ENCODE data around the gene LOXHD1.

LOXHD1 gene

GRCh38 chr18:46475390-46475752 lies 181.6 kb downstream of the LOXHD1 start:
- H3K9ac ChIP-seq (ENCODE audit: low read length in 5 of 5): no peak overlapping the region
- H3K36me3 ChIP-seq (ENCODE audit: control insufficient read depth in 5 of 5, insufficient read depth in 5 of 5, low read length in 5 of 5): no peaks in the 10 kb centered on the region
- H3K27me3 ChIP-seq (ENCODE audit: control insufficient read depth in 5 of 5, insufficient read depth in 4 of 5, low read length in 5 of 5): peaks cover 0 to 2% (median 0%) of the 10 kb centered on the region in 5 donors
- no peaks in the 10 kb centered on the region for H3K9me3 ChIP-seq (ENCODE audit: control insufficient read depth in 5 of 5, low read length in 5 of 5)
- H3K4me1 ChIP-seq (ENCODE audit: control insufficient read depth in 5 of 5, insufficient read depth in 5 of 5, low read length in 5 of 5): peaks cover 0 to 4% (median under 1%) of the 10 kb centered on the region in 5 donors
- H3K4me3 ChIP-seq (ENCODE audit: low read depth in 1 of 5, low read length in 5 of 5): no peak overlapping the region
- no peak overlapping the region for H3K27ac ChIP-seq (ENCODE audit: low read depth, low read length)

DNA sequence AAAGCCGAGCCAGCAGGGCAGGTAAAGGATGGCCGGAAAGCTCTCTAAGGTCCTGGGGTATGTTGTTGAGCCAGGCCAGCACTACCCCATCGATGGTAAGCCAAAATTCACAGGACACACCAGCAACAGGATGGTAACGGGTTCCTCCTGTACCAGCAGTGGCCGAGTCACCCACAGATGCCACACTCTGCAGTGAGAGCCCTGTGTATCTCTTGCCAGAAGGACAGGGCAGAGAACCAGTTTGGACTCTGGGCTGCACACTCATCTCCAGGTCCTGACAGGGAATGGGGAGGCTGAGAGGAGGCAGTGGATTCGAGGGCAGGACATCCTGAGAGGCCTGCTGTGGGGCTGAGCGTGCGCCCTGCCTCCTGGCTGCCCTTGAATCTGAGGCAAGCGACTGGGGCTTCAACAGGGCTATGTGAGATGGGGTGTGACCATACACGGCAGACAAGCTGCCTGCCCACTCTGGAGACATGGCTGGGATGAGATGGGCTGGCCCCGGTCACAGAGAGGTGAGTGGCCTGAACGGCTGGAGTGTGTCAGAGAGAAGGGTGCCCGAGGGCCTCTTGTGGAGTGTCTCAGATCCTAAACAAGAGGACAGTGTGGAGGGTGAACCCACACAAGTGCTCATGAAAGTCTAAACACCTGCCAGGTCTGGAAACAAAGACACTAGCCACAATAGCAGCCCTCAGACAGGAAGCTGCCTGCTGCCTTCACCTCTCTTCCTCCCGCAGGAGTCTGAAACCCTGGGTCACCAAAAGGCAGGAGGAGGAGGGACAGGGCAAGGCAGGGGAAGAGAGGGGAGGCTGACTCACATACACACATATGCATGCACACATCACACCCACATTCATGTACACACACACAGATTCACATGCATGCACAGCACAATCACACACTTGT lies 182.3 kb downstream of the LOXHD1 start:
- Histone ChIP-seq H3K4me1 (ENCODE audit: control insufficient read depth in 5 of 5, insufficient read depth in 5 of 5, low read length in 5 of 5) (peaks cover 0 to 2% (median 0%) of the 10 kb centered on the region in 5 donors), H3K36me3 (ENCODE audit: control insufficient read depth in 5 of 5, insufficient read depth in 5 of 5, low read length in 5 of 5) (no peaks in the 10 kb centered on the region), H3K4me3 (ENCODE audit: low read depth in 1 of 5, low read length in 5 of 5) (no peak overlapping the region), H3K9me3 (ENCODE audit: control insufficient read depth in 5 of 5, low read length in 5 of 5) (no peaks in the 10 kb centered on the region), H3K27me3 (ENCODE audit: control insufficient read depth in 5 of 5, insufficient read depth in 4 of 5, low read length in 5 of 5) (peaks cover 0 to 2% (median 0%) of the 10 kb centered on the region in 5 donors), H3K9ac (ENCODE audit: low read length in 5 of 5) (no peak overlapping the region), H3K27ac (ENCODE audit: low read depth, low read length) (no peak overlapping the region)

DNA sequence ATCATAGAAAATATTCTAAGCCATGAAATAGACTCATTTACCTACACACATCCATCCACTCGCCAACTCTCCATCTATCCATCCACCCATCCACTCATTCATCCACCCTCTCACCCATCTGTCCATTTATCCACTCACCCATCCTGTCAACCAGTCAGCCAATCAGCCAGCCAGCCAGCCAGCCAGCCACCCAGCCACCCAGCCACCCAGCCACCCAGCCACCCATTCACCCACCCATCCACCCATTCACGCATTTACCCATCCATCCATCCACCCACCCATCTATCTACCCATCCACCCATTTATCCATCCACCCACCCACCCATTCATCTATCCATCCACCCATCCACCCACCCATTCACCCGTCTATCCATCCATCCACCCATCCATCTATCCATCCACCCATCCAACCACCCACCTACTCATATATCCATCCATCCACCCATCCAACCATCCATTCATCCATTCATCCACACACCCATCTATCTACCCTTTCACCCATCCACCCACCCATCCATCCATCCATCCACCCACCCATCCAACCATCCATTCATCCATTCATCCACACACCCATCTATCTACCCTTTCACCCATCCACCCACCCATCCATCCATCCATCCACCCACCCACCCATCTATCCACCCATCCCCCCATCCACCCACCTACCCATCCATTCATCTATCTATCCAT lies 185.1 kb downstream of the LOXHD1 start:
- Histone ChIP-seq H3K9me3 (ENCODE audit: control insufficient read depth in 5 of 5, low read length in 5 of 5) (no peaks in the 10 kb centered on the region), H3K4me3 (ENCODE audit: low read depth in 1 of 5, low read length in 5 of 5) (no peak overlapping the region), H3K27me3 (ENCODE audit: control insufficient read depth in 5 of 5, insufficient read depth in 4 of 5, low read length in 5 of 5) (peaks cover 0 to 2% (median 0%) of the 10 kb centered on the region in 5 donors), H3K36me3 (ENCODE audit: control insufficient read depth in 5 of 5, insufficient read depth in 5 of 5, low read length in 5 of 5) (no peaks in the 10 kb centered on the region), H3K9ac (ENCODE audit: low read length in 5 of 5) (no peak overlapping the region), H3K27ac (ENCODE audit: low read depth, low read length) (no peak overlapping the region), H3K4me1 (ENCODE audit: control insufficient read depth in 5 of 5, insufficient read depth in 5 of 5, low read length in 5 of 5) (peaks cover 0 to 12% (median 0%) of the 10 kb centered on the region in 5 donors)

DNA sequence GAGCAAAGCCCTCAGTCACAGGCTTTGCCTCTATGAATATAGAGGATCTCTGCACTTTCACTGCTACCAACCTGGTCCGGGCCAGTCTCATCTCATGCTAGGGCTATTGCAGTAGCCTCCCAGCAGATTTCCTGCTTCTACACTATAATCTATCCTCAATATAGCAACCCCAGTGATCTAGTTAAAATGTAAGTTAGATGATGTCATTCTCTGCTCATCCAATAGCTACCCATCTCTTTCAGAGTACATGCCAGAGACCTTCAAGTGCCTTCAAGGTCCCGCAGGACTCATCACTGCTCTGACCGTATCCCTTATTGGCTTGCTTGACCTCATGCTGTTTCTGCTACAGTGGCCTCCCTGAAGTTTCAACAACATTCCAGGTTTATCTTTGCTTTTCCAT lies 186.3 kb downstream of the LOXHD1 start:
- no peaks in the 10 kb centered on the region for H3K36me3 ChIP-seq (ENCODE audit: control insufficient read depth in 5 of 5, insufficient read depth in 5 of 5, low read length in 5 of 5)
- peaks cover 0 to 24% (median 10%) of the 10 kb centered on the region in 5 donors for H3K4me1 ChIP-seq (ENCODE audit: control insufficient read depth in 5 of 5, insufficient read depth in 5 of 5, low read length in 5 of 5)

GRCh38 chr18:46469186-46469915 lies 187.7 kb downstream of the LOXHD1 start:
- no peak overlapping the region for H3K27ac ChIP-seq (ENCODE audit: low read depth, low read length)
- no peak overlapping the region for H3K4me3 ChIP-seq (ENCODE audit: low read depth in 1 of 5, low read length in 5 of 5)
- no peaks in the 10 kb centered on the region for H3K36me3 ChIP-seq (ENCODE audit: control insufficient read depth in 5 of 5, insufficient read depth in 5 of 5, low read length in 5 of 5)
- H3K9me3 ChIP-seq (ENCODE audit: control insufficient read depth in 5 of 5, low read length in 5 of 5): no peaks in the 10 kb centered on the region
- H3K4me1 ChIP-seq (ENCODE audit: control insufficient read depth in 5 of 5, insufficient read depth in 5 of 5, low read length in 5 of 5): peaks cover 0 to 24% (median 17%) of the 10 kb centered on the region in 5 donors
- H3K27me3 ChIP-seq (ENCODE audit: control insufficient read depth in 5 of 5, insufficient read depth in 4 of 5, low read length in 5 of 5): peaks cover 0 to 2% (median 0%) of the 10 kb centered on the region in 5 donors
- H3K9ac ChIP-seq (ENCODE audit: low read length in 5 of 5): no peak overlapping the region

More for the DNA sequence above, 186.3 kb downstream of the LOXHD1 start:
- no peak overlapping the region for H3K27ac ChIP-seq (ENCODE audit: low read depth, low read length)
- no peaks in the 10 kb centered on the region for H3K9me3 ChIP-seq (ENCODE audit: control insufficient read depth in 5 of 5, low read length in 5 of 5)
- peaks cover 0 to 2% (median 0%) of the 10 kb centered on the region in 5 donors for H3K27me3 ChIP-seq (ENCODE audit: control insufficient read depth in 5 of 5, insufficient read depth in 4 of 5, low read length in 5 of 5)
- H3K4me3 ChIP-seq (ENCODE audit: low read depth in 1 of 5, low read length in 5 of 5): no peak overlapping the region
- no peak overlapping the region for H3K9ac ChIP-seq (ENCODE audit: low read length in 5 of 5)

DNA sequence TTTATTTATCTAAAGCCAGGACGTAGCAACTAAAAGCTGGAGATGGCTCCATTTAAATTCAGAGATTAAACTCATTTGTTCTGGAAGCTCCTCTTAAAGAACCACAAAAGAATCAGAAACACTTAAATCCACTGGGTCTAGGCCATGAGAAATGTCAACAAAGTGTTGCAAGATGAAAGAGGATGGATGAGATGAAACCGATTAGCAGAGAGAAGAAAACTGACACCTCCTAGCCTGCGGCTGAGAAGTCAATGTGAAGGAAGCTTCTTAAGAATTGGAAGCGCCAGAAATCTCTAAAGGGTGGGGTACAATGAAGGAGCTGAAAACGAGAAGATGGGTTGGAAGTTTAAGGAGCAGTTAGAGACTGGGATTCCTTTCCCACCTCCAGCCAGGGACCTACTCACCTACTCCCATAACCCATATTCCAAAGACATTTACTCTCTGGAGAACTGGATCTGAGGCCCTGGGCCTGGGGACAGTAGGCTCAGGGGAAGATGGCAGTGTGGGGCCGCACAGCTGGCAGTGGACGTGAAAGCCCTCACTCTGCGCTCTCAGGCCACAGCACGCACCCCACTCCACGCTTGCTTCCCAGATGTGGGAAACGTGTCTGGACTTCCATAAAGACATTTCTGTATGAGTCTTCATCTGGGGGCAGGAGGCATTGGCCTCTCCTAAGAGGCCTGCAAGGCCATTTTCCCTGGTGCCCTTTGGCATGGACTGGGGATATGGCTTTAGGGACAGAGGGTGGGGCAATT lies 188.4 kb downstream of the LOXHD1 start:
- peaks cover 0 to 2% (median 0%) of the 10 kb centered on the region in 5 donors for H3K27me3 ChIP-seq (ENCODE audit: control insufficient read depth in 5 of 5, insufficient read depth in 4 of 5, low read length in 5 of 5)
- H3K27ac ChIP-seq (ENCODE audit: low read depth, low read length): no peak overlapping the region
- no peaks in the 10 kb centered on the region for H3K9me3 ChIP-seq (ENCODE audit: control insufficient read depth in 5 of 5, low read length in 5 of 5)
- H3K36me3 ChIP-seq (ENCODE audit: control insufficient read depth in 5 of 5, insufficient read depth in 5 of 5, low read length in 5 of 5): no peaks in the 10 kb centered on the region
- H3K4me1 ChIP-seq (ENCODE audit: control insufficient read depth in 5 of 5, insufficient read depth in 5 of 5, low read length in 5 of 5): peaks cover 0 to 24% (median 17%) of the 10 kb centered on the region in 5 donors
- H3K4me3 ChIP-seq (ENCODE audit: low read depth in 1 of 5, low read length in 5 of 5): no peak overlapping the region
- no peak overlapping the region for H3K9ac ChIP-seq (ENCODE audit: low read length in 5 of 5)

- Histone ChIP-seq H3K9ac (ENCODE audit: low read length in 5 of 5) (no peak overlapping the region), H3K4me1 (ENCODE audit: control insufficient read depth in 5 of 5, insufficient read depth in 5 of 5, low read length in 5 of 5) (peaks cover 0 to 35% (median 27%) of the 10 kb centered on the region in 5 donors), H3K36me3 (ENCODE audit: control insufficient read depth in 5 of 5, insufficient read depth in 5 of 5, low read length in 5 of 5) (no peaks in the 10 kb centered on the region), H3K4me3 (ENCODE audit: low read depth in 1 of 5, low read length in 5 of 5) (peak overlapping the region in 1 of 5 donors; percentile 39), H3K27ac (ENCODE audit: low read depth, low read length) (no peak overlapping the region), H3K27me3 (ENCODE audit: control insufficient read depth in 5 of 5, insufficient read depth in 4 of 5, low read length in 5 of 5) (peaks cover 0 to 2% (median 0%) of the 10 kb centered on the region in 5 donors), H3K9me3 (ENCODE audit: control insufficient read depth in 5 of 5, low read length in 5 of 5) (no peaks in the 10 kb centered on the region)
Measured at GRCh38 chr18:46466234-46467160, 190.5 kb downstream of the LOXHD1 start.

DNA sequence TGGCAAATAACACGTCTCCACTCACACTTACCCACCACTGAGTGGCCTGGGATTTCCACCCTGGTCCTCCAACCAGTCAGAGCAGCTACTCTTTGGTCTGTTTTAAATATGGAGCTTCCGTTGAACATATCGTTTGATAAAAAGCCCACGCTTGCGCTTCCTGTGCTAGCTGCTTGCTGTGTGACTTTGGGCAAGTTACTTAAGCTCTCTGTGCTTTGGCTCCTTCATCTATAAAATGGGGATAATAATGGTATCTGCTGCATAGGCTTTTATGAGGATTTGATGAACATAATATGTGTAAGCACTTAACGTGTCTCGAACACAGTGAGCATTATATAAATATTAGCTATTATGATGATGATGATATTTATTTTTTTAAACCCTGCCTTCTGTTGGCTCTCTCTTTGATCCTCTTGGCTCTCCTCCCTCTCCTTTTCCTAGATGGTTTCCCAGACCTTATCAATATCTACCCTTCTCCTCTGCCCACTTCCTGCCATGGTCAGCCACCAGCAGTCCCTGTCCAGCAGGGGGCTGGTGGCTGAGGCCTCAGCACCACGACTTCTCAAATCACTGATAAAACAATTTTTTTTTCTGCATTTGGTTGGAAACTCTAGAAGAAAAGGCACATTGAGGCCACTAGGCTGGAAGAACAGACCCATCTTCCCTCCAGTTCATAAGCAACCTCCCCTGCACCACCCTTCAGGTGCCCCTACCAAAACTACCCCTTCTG lies 191.9 kb downstream of the LOXHD1 start:
- Histone ChIP-seq H3K9me3 (ENCODE audit: control insufficient read depth in 5 of 5, low read length in 5 of 5) (no peaks in the 10 kb centered on the region), H3K27me3 (ENCODE audit: control insufficient read depth in 5 of 5, insufficient read depth in 4 of 5, low read length in 5 of 5) (no peaks in the 10 kb centered on the region), H3K4me1 (ENCODE audit: control insufficient read depth in 5 of 5, insufficient read depth in 5 of 5, low read length in 5 of 5) (peaks cover 0 to 35% (median 27%) of the 10 kb centered on the region in 5 donors), H3K36me3 (ENCODE audit: control insufficient read depth in 5 of 5, insufficient read depth in 5 of 5, low read length in 5 of 5) (no peaks in the 10 kb centered on the region), H3K27ac (ENCODE audit: low read depth, low read length) (no peak overlapping the region), H3K9ac (ENCODE audit: low read length in 5 of 5) (no peak overlapping the region), H3K4me3 (ENCODE audit: low read depth in 1 of 5, low read length in 5 of 5) (no peak overlapping the region)
